GM23338 (cell line): ENCODE results near the gene SLC9A4. TPM values are rescaled to one million over a fixed set of nuclear protein-coding genes. Genes with fewer than 3 reads are reported as not detected.

ENCODE experiments used
- ATAC-seq: fragments of 200-7000 bp; cut with Tn5 transposase; 3 replicates; pipeline ENCODE4 v1.9.1; 2020
- DNase-seq: peaks from one replicate; pipeline ENCODE4 v3.0.0-alpha.2; 2015; ENCODE audit warnings: low spot score
- H2AFZ ChIP-seq: fragments of 200-600 bp; sonication (generic); 2 replicates; pipeline ENCODE4 v1.8.0; 2016; ENCODE audit warnings: antibody characterized with exemption, mild to moderate bottlenecking, moderate library complexity
- H3F3A ChIP-seq: fragments of 200-600 bp; sonication (generic); replicated peaks from 2 replicates; pipeline ENCODE4 v1.8.0; 2017; ENCODE audit warnings: antibody characterized with exemption, mixed run types, low read depth
- H3K27ac ChIP-seq: fragments of 200-600 bp; sonication (generic); 2 replicates; pipeline ENCODE4 v1.6.1; 2016; ENCODE audit warnings: low read depth
- H3K27me3 ChIP-seq: fragments of 200-600 bp; sonication (generic); 2 replicates; pipeline ENCODE4 v1.8.0; 2016; ENCODE audit warnings: mild to moderate bottlenecking, mixed run types, moderate library complexity; ENCODE audit not compliant: insufficient read depth
- H3K36me3 ChIP-seq: fragments of 200-600 bp; sonication (generic); 2 replicates; pipeline ENCODE4 v1.8.0; 2016; ENCODE audit warnings: mild to moderate bottlenecking; ENCODE audit not compliant: insufficient read depth
- H3K4me1 ChIP-seq: fragments of 200-600 bp; sonication (generic); 2 replicates; pipeline ENCODE4 v1.8.0; 2016; ENCODE audit warnings: mild to moderate bottlenecking, moderate library complexity; ENCODE audit not compliant: insufficient read depth
- H3K4me2 ChIP-seq: fragments of 200-600 bp; sonication (generic); 2 replicates; pipeline ENCODE4 v1.7.1; 2017; ENCODE audit warnings: mixed run types
- H3K4me3 ChIP-seq: fragments of 200-600 bp; sonication (generic); 2 replicates; pipeline ENCODE4 v1.6.1; 2016; ENCODE audit warnings: mixed run types
- H3K79me2 ChIP-seq: fragments of 200-600 bp; sonication (generic); replicated peaks from 2 replicates; pipeline ENCODE4 v1.8.0; 2017; ENCODE audit warnings: mild to moderate bottlenecking; ENCODE audit not compliant: insufficient read depth
- H3K9me2 ChIP-seq: fragments of 200-600 bp; sonication (generic); 2 replicates; pipeline ENCODE4 v1.8.0; 2017; ENCODE audit not compliant: insufficient read depth
- H4K20me1 ChIP-seq: fragments of 200-600 bp; sonication (generic); replicated peaks from 2 replicates; pipeline ENCODE4 v1.8.0; 2017; ENCODE audit warnings: mild to moderate bottlenecking; ENCODE audit not compliant: insufficient read depth
- H3K27ac Mint-ChIP-seq: 2 replicates; pipeline ENCODE4 v1.8.0; 2020; ENCODE audit warnings: inconsistent platforms, mild to moderate bottlenecking, moderate library complexity, mixed read lengths
- H3K27me3 Mint-ChIP-seq: 3 replicates; pipeline ENCODE4 v1.8.0; 2022; ENCODE audit warnings: low read depth, mild to moderate bottlenecking, moderate library complexity, mixed read lengths, inconsistent platforms; ENCODE audit not compliant: insufficient read depth, poor library complexity
- H3K36me3 Mint-ChIP-seq: 3 replicates; pipeline ENCODE4 v1.8.0; 2021; ENCODE audit warnings: low read depth, mild to moderate bottlenecking, inconsistent platforms, moderate library complexity, mixed read lengths
- H3K4me1 Mint-ChIP-seq: 3 replicates; pipeline ENCODE4 v1.8.0; 2020; ENCODE audit warnings: mild to moderate bottlenecking, inconsistent platforms, mixed read lengths
- H3K4me3 Mint-ChIP-seq: 3 replicates; pipeline ENCODE4 v1.8.0; 2021; ENCODE audit warnings: moderate library complexity, mild to moderate bottlenecking, inconsistent platforms, mixed read lengths
- H3K9me3 Mint-ChIP-seq: 3 replicates; pipeline ENCODE4 v1.8.0; 2020; ENCODE audit warnings: moderate library complexity, mild to moderate bottlenecking, inconsistent platforms, mixed read lengths
- CREB1 ChIP-seq: fragments of 250-450 bp; sonication (Bioruptor Pico); IDR thresholded peaks from 2 replicates; pipeline ENCODE4 v1.5.0; 2020; ENCODE audit warnings: low read depth, mild to moderate bottlenecking, moderate library complexity
- CTCF ChIP-seq, 2 experiments: fragments of 200-600 bp in 1 of 2; sonication (generic) in 1 of 2; conservative IDR thresholded peaks; 2 replicates each; pipeline versions ENCODE4 v1.5.1 to v1.6.1; 2016 to 2017; ENCODE audit warnings: antibody characterized with exemption in 2 of 2, low read depth in 2 of 2, mild to moderate bottlenecking in 2 of 2, moderate library complexity in 1 of 2
- EZH2phosphoT487 ChIP-seq: fragments of 200-600 bp; sonication (generic); IDR thresholded peaks from one replicate; pipeline ENCODE4 v1.8.1; 2018; ENCODE audit warnings: antibody characterized with exemption; ENCODE audit not compliant: unreplicated experiment
- POLR2AphosphoS5 ChIP-seq: IDR thresholded peaks from 2 replicates; pipeline ENCODE4 v1.6.1; 2016; ENCODE audit warnings: antibody characterized with exemption, low read depth
- REST ChIP-seq: IDR thresholded peaks from one replicate; pipeline ENCODE4 v1.6.1; 2018; ENCODE audit warnings: antibody characterized with exemption; ENCODE audit not compliant: unreplicated experiment
- STAT1 ChIP-seq: IDR thresholded peaks from one replicate; pipeline ENCODE4 v1.6.1; 2016; ENCODE audit warnings: antibody characterized with exemption; ENCODE audit not compliant: unreplicated experiment
- ZNF114 ChIP-seq: fragments of 250-450 bp; sonication (Bioruptor Pico); IDR thresholded peaks from 2 replicates; pipeline ENCODE4 v1.5.0; 2020; ENCODE audit warnings: mild to moderate bottlenecking, moderate library complexity
- ZNF331 ChIP-seq: fragments of 250-450 bp; sonication (Bioruptor Pico); IDR thresholded peaks from 2 replicates; pipeline ENCODE4 v1.5.0; 2020; ENCODE audit warnings: low read depth, mild to moderate bottlenecking, moderate library complexity
- ZNF462 ChIP-seq: fragments of 250-450 bp; sonication (Bioruptor Pico); IDR thresholded peaks from 2 replicates; pipeline ENCODE4 v1.5.0; 2020; ENCODE audit warnings: mild to moderate bottlenecking, moderate library complexity
- polyA plus RNA-seq: library from polyadenylated mRNA; unstranded; fragments of >200 nt; fragmentation: Nextera tagmentation; extraction: Ambion mirVana; gene quantifications from 2 replicates; pipeline ENCODE4 v1.2.1, GENCODE V29; 2016
- total RNA-seq: library from RNA; depleted of rRNA; stranded (reverse); fragments of >200 nt; shearing (Covaris generic); gene quantifications from 2 replicates; pipeline ENCODE4 v1.2.3, GENCODE V29; 2014

The SLC9A4 gene
- total and polyA plus RNA-seq, 2 experiments from 2014 or later = not detected

GRCh38 chr2:102481931-102482330 lies 8.9 kb downstream of the SLC9A4 start:
- Histone ChIP-seq H3K36me3 (no peaks in the 10 kb centered on the region), H2AFZ (no peak overlapping the region), H3K79me2 (no peaks in the 10 kb centered on the region), H3F3A (no peaks in the 10 kb centered on the region), H3K4me2 (no peak overlapping the region), H3K27ac (no peak overlapping the region), H3K27me3 (no peaks in the 10 kb centered on the region), H3K4me1 (no peaks in the 10 kb centered on the region), H4K20me1 (no peaks in the 10 kb centered on the region), H3K9me2 (peaks cover 7% of the 10 kb centered on the region), H3K4me3 (no peak overlapping the region)
- no peak overlapping the region for H3K4me3 Mint-ChIP-seq
- H3K9me3 Mint-ChIP-seq = no peaks in the 10 kb centered on the region
- TF ChIP-seq POLR2AphosphoS5 = no peak
- TF ChIP-seq EZH2phosphoT487 = no peak
- TF ChIP-seq CTCF (conservative IDR thresholded peaks at IDR 0.05; ENCODE audit: low read depth in 2 of 2) = no peak
- TF ChIP-seq ZNF331 (CRISPR knock-in tag) = no peak
- TF ChIP-seq CREB1 (CRISPR knock-in tag) = no peak
- no peak for TF ChIP-seq REST
- TF ChIP-seq ZNF114 (CRISPR knock-in tag) = no peak
- no peak for TF ChIP-seq STAT1
- TF ChIP-seq ZNF462 (CRISPR knock-in tag) = no peak
- peaks cover 5% of the 10 kb centered on the region for H3K4me1 Mint-ChIP-seq
- ATAC-seq (no peak), DNase-seq (no peak)
- peaks cover 3% of the 10 kb centered on the region for H3K27me3 Mint-ChIP-seq
- H3K36me3 Mint-ChIP-seq = no peaks in the 10 kb centered on the region
- H3K27ac Mint-ChIP-seq = no peak overlapping the region
